Thoracic aorta (tissue), 2 donors: Measurements from ENCODE around the gene CHST7. TPM values are rescaled to one million over a fixed set of nuclear protein-coding genes. Genes with fewer than 3 reads are reported as not detected.

ENCODE experiments used
- ATAC-seq: fragments of 150-250 bp; one replicate; pipeline ENCODE4 v1.8.0; 2017; ENCODE audit warnings: low read depth; ENCODE audit not compliant: insufficient number of reproducible peaks, low FRiP score
- DNase-seq: peaks from one replicate; pipeline ENCODE4 v3.0.0-alpha.2; 2020; ENCODE audit warnings: low spot score
- H3K27ac ChIP-seq, 2 donors: fragments of 200-600 bp; sonication (generic); 1 replicate in 1 of 2; 2 replicates in 1 of 2; pipeline ENCODE4 v1.5.1; 2016; ENCODE audit warnings: mild to moderate bottlenecking in 2 of 2, moderate library complexity in 2 of 2
- H3K27me3 ChIP-seq: fragments of 200-600 bp; sonication (generic); replicated peaks from 2 replicates; pipeline ENCODE4 v1.6.0; 2016; ENCODE audit warnings: mild to moderate bottlenecking; ENCODE audit not compliant: insufficient read depth
- H3K36me3 ChIP-seq: fragments of 200-600 bp; sonication (generic); one replicate; pipeline ENCODE4 v1.5.1; 2016
- H3K4me1 ChIP-seq, 2 donors: fragments of 200-600 bp; sonication (generic); 1 replicate in 1 of 2; 2 replicates in 1 of 2; pipeline versions ENCODE4 v1.5.1 to v1.6.0; 2016; ENCODE audit warnings: low read depth in 2 of 2, mild to moderate bottlenecking in 1 of 2; ENCODE audit not compliant: control insufficient read depth in 1 of 2
- H3K4me3 ChIP-seq: fragments of 200-600 bp; sonication (generic); 2 replicates; pipeline ENCODE4 v1.5.1; 2016; ENCODE audit warnings: mild to moderate bottlenecking
- H3K9me3 ChIP-seq: fragments of 200-600 bp; sonication (generic); 2 replicates; pipeline ENCODE4 v1.5.1; 2016
- CTCF ChIP-seq: fragments of 200-600 bp; sonication (generic); IDR thresholded peaks from one replicate; pipeline ENCODE4 v1.5.1; 2019; ENCODE audit warnings: antibody characterized with exemption
- total RNA-seq, 2 donors: library from RNA; depleted of rRNA; stranded (reverse); fragments of >200 nt; gene quantifications; one replicate each; pipeline versions ENCODE4 v1.1.0 to v1.2.3, GENCODE V29; 2016

CHST7 gene
- total RNA-seq, 2 donors from 2014 or later: 28.0 to 33.5 TPM

GRCh38 chrX:46597771-46598170, 24.2 kb downstream of the CHST7 start:
- Histone ChIP-seq H3K27ac (no peak overlapping the region), H3K9me3 (no peaks in the 10 kb centered on the region), H3K36me3 (no peaks in the 10 kb centered on the region), H3K27me3 (no peaks in the 10 kb centered on the region), H3K4me1 (no peaks in the 10 kb centered on the region), H3K4me3 (no peak overlapping the region)
- no peak for TF ChIP-seq CTCF
- ATAC-seq (no peak), DNase-seq (no peak)

GRCh38 chrX:46599051-46599560, 25.5 kb downstream of the CHST7 start:
- Histone ChIP-seq H3K27me3 (no peaks in the 10 kb centered on the region), H3K27ac (no peak overlapping the region), H3K4me1 (no peaks in the 10 kb centered on the region), H3K36me3 (no peaks in the 10 kb centered on the region), H3K4me3 (no peak overlapping the region), H3K9me3 (no peaks in the 10 kb centered on the region)
- no peak for TF ChIP-seq CTCF
- no peak for ATAC-seq
- no peak for DNase-seq

DNA sequence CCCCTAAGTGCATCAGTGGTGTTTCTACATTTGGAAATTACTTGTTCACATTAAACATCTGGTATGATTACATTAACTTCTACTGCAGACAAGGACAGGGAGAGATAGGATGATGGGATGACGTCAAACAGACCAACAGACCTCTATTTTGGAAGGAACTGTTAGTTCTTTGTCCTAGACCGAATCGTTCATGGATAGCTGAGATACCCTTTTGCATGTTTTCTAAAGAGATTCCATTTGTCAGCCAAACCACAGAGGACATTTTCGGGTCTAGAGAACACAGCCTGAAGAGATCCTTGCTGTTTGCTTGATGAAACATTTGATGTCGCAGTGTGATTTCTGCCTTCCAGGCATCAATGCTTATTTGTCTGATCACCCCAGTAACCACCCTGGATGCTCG, 27.7 kb downstream of the CHST7 start:
- H3K4me3 ChIP-seq: no peak overlapping the region
- H3K36me3 ChIP-seq: no peaks in the 10 kb centered on the region
- DNase-seq: no peak
- H3K27ac ChIP-seq: no peak overlapping the region
- H3K9me3 ChIP-seq: no peaks in the 10 kb centered on the region
- TF ChIP-seq CTCF: no peak
- no peaks in the 10 kb centered on the region for H3K4me1 ChIP-seq
- H3K27me3 ChIP-seq: no peaks in the 10 kb centered on the region
- ATAC-seq: no peak

GRCh38 chrX:46602468-46603102, 29.0 kb downstream of the CHST7 start:
- DNase-seq: no peak
- no peaks in the 10 kb centered on the region for H3K27me3 ChIP-seq
- no peaks in the 10 kb centered on the region for H3K36me3 ChIP-seq
- no peak overlapping the region for H3K27ac ChIP-seq
- no peak for ATAC-seq
- no peak for TF ChIP-seq CTCF
- no peak overlapping the region for H3K4me3 ChIP-seq
- H3K4me1 ChIP-seq: no peaks in the 10 kb centered on the region
- no peaks in the 10 kb centered on the region for H3K9me3 ChIP-seq

- H3K4me3 ChIP-seq: no peak overlapping the region
- DNase-seq (no peak), ATAC-seq (no peak)
- no peaks in the 10 kb centered on the region for H3K4me1 ChIP-seq
- no peaks in the 10 kb centered on the region for H3K9me3 ChIP-seq
- H3K27me3 ChIP-seq: no peaks in the 10 kb centered on the region
- no peak for TF ChIP-seq CTCF
- no peaks in the 10 kb centered on the region for H3K36me3 ChIP-seq
- H3K27ac ChIP-seq: no peak overlapping the region
These were observed 34.4 kb downstream of the CHST7 start for GRCh38 chrX:46607916-46608315.
